Ovary (tissue), 9 donors: ENCODE results near the gene AGPAT2. TPM values are rescaled to one million over a fixed set of nuclear protein-coding genes. Genes with fewer than 3 reads are reported as not detected.

Experiments used
- DNase-seq, 5 donors: peaks; one replicate each; pipeline ENCODE4 v3.0.0-alpha.2; 2019 to 2020
- H3K27ac ChIP-seq, 2 donors: fragments of 200-600 bp; one replicate each; pipeline versions ENCODE4 v1.5.1 to v1.8.0; 2019 to 2022
- H3K27me3 ChIP-seq: fragments of 200-600 bp; one replicate; pipeline ENCODE4 v1.8.0; 2022
- H3K36me3 ChIP-seq: fragments of 200-600 bp; sonication (generic); one replicate; pipeline ENCODE4 v1.5.1; 2019
- H3K4me1 ChIP-seq: one replicate; pipeline ENCODE4 v1.8.1; 2013; ENCODE audit warnings: mild to moderate bottlenecking, moderate library complexity; ENCODE audit not compliant: insufficient read depth
- H3K4me3 ChIP-seq: fragments of 200-600 bp; sonication (generic); one replicate; pipeline ENCODE4 v1.5.1; 2017
- H3K9me3 ChIP-seq, 2 donors: fragments of 200-600 bp in 1 of 2; sonication (generic) in 1 of 2; one replicate each; pipeline versions ENCODE4 v1.5.1 to v1.8.1; 2013 to 2019; ENCODE audit warnings: mild to moderate bottlenecking in 1 of 2, moderate library complexity in 1 of 2
- EP300 ChIP-seq: sonication (generic); formaldehyde crosslinking; IDR thresholded peaks from one replicate; pipeline ENCODE4 v1.6.1; 2017; ENCODE audit warnings: antibody characterized with exemption
- POLR2A ChIP-seq: fragments of 450-650 bp; IDR thresholded peaks from one replicate; pipeline ENCODE4 v1.6.1; 2017; ENCODE audit warnings: antibody characterized with exemption, mild to moderate bottlenecking, moderate library complexity
- WGBS, 3 donors: extraction: QIAGEN DNeasy Blood & Tissue Kit in 1 of 3; methylation state at CpG; one replicate each; pipeline versions ENCODE4 v1.1.5 to v1.1.7; 2013 to 2017; 5-methylcytosine and 5-hydroxymethylcytosine counted together
- intact Hi-C, 4 donors: fragments of 100-400 bp; cut with DNase I; formaldehyde crosslinking; loops; one replicate each; pipeline versions ENCODE4 v1.11.0 to v1.15.1; 2022 to 2023
- polyA plus RNA-seq, 2 donors: library from polyadenylated mRNA; stranded (reverse); fragments of 200-250 nt in 1 of 2; fragments of 350-450 nt in 1 of 2; fragmentation: Illumina TruSeq in 1 of 2; extraction: RNeasy Lipid Tissue Mini Kit (QIAGEN cat#74804) in 1 of 2; gene quantifications; one replicate each; pipeline ENCODE4 v1.2.3, GENCODE V29; 2013 to 2014
- total RNA-seq, 7 donors: library from RNA; depleted of rRNA in 2 of 7; stranded (reverse); fragments of >200 nt in 2 of 7; fragmentation: NEBNext Ultra II Directional in 3 of 7; extraction: Animal tissue kit (Norgen Biotek cat#: 25700) in 3 of 7; gene quantifications; one replicate each; pipeline versions ENCODE4 v1.1.0 to v1.2.4, GENCODE V29; 2016 to 2023
- TF ChIP-seq, protein P1 (sequence below), 3 donors: fragments of 450-650 bp in 2 of 3; fragments of 200-600 bp in 1 of 3; IDR thresholded peaks; one replicate each; pipeline versions ENCODE4 v1.5.1 to v1.8.0; 2016 to 2022; ENCODE audit warnings: antibody characterized with exemption in 3 of 3, mild to moderate bottlenecking in 1 of 3
- donor health status: DM: no; HTN: no; CAD: no; lungs with moderate emphysema.
- donor health status: DM: no; HTN: no; CAD: no.
- donor health status: Bipolar disorder and iron deficiency.
- donor health status: DM: yes; HTN: yes; CAD: no.
- donor health status: DM: no; HTN: no; CAD: no.
- donor health status: DM: yes; HTN: yes; CAD: no.

AGPAT2 gene
- total and polyA plus RNA-seq, 9 donors = 6.1 to 40.9 (median 23.9) TPM

DNA sequence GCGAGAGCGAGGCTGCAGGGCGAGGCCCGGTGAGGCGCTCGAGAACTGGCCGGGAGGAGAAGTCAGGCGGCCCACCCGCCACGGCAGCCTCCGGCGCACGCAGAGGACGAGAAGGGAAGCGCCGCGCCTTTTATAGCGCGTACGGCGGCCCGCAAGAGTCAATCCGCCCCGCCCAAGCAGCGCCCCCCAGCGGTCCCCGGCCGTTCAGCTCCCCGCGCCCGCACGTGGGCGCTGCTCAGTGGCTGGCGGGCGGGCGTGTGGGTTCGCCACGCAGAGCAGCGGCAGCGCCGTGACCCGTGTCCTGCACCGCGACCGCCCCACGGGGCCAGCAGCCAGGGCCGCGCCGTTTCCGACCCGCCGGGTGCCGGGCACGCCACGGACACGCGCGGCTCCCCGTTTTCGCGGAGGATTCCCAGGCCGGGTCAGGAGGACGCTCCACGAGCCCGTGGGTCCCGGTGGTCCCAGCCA lies 40.9 kb upstream of the AGPAT2 start:
- peak overlapping the region in 1 of 2 donors; percentile 27 for H3K27ac ChIP-seq
- TF ChIP-seq, protein P1, sequence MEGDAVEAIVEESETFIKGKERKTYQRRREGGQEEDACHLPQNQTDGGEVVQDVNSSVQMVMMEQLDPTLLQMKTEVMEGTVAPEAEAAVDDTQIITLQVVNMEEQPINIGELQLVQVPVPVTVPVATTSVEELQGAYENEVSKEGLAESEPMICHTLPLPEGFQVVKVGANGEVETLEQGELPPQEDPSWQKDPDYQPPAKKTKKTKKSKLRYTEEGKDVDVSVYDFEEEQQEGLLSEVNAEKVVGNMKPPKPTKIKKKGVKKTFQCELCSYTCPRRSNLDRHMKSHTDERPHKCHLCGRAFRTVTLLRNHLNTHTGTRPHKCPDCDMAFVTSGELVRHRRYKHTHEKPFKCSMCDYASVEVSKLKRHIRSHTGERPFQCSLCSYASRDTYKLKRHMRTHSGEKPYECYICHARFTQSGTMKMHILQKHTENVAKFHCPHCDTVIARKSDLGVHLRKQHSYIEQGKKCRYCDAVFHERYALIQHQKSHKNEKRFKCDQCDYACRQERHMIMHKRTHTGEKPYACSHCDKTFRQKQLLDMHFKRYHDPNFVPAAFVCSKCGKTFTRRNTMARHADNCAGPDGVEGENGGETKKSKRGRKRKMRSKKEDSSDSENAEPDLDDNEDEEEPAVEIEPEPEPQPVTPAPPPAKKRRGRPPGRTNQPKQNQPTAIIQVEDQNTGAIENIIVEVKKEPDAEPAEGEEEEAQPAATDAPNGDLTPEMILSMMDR (IDR thresholded peaks at IDR 0.05) = peak; percentile 72 to 99 (median 98)
- TF ChIP-seq POLR2A = peak; percentile 98
- TF ChIP-seq EP300 = peak; percentile 9
- intact Hi-C loops = no loop called here
- H3K36me3 ChIP-seq = no peaks in the 10 kb centered on the region
- no peaks in the 10 kb centered on the region for H3K27me3 ChIP-seq
- peaks cover 15% of the 10 kb centered on the region for H3K4me1 ChIP-seq
- peak; percentile 86 to 96 (median 93) for DNase-seq
- H3K4me3 ChIP-seq = peak overlapping the region; percentile 68
- no peaks in the 10 kb centered on the region for H3K9me3 ChIP-seq
- WGBS, 3 donors = 0 to 1% (median 1%) methylated on average over 27 to 66 of the region's 66 CpGs

DNA sequence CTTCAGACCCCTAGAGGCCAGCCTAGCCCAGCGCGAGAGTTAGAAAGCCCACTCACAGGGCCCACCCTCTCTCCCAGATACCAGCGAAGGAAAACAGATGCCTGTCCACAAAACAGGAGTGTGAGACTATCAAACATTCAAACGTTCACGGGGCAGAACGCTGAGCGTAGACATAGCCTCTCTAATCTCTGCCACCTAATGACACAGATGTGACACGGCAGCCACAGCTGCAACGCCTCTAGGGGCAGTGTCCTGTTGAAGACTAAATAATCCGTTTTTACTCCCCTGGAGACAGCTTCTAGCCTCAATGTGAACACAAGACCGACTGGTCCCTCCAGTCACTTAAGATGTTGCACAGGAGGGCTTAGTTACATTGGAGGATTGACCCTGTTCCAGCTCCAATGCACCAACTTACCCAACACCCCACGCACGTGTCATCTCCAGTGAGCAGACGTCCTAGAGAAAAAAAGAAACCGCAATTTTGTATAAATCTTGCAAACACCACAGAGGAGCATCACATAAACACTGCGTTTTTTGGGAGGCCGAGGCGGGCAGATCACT lies 39.5 kb upstream of the AGPAT2 start:
- 20 to 32% (median 21%) methylated on average over 18 of the region's 18 CpGs for WGBS, 3 donors
- Histone ChIP-seq H3K4me1 (peaks cover 15% of the 10 kb centered on the region), H3K9me3 (no peaks in the 10 kb centered on the region), H3K27me3 (no peaks in the 10 kb centered on the region), H3K27ac (no peak overlapping the region), H3K4me3 (peak overlapping the region; percentile 68), H3K36me3 (no peaks in the 10 kb centered on the region)
- intact Hi-C loops = no loop called here
- DNase-seq = no peak
- TF ChIP-seq POLR2A (no peak), EP300 (no peak)
- TF ChIP-seq, protein P1 (IDR thresholded peaks at IDR 0.05) = no peak

DNA sequence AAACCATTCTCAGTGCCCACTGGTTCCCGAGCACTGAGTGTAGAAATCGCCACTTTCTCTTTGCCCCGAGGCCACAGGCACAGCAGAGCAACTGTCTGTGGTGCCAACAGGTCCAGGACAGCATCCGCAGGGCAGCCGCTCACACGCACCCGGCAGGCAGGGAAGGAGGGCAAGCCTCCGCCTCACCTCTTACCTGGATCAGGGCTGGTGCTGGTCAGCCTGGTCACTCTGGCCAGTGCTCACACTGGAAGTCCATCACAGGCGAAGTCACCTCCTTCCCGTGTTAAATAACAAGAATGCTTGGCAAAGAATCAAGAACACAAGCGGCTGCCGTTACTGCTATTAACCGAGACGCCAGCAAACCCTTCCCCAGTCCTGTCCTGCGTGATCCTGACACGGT lies 38.9 kb upstream of the AGPAT2 start:
- H3K27me3 ChIP-seq = no peaks in the 10 kb centered on the region
- no peak for DNase-seq
- no peak overlapping the region for H3K27ac ChIP-seq
- peak overlapping the region; percentile 68 for H3K4me3 ChIP-seq
- 67 to 76% (median 70%) methylated on average over 16 of the region's 16 CpGs for WGBS, 3 donors
- no peaks in the 10 kb centered on the region for H3K9me3 ChIP-seq
- no peaks in the 10 kb centered on the region for H3K36me3 ChIP-seq
- no peak for TF ChIP-seq POLR2A
- TF ChIP-seq EP300 = no peak
- TF ChIP-seq, protein P1 (IDR thresholded peaks at IDR 0.05) = no peak
- intact Hi-C loops = no loop called here
- peaks cover 15% of the 10 kb centered on the region for H3K4me1 ChIP-seq

DNA sequence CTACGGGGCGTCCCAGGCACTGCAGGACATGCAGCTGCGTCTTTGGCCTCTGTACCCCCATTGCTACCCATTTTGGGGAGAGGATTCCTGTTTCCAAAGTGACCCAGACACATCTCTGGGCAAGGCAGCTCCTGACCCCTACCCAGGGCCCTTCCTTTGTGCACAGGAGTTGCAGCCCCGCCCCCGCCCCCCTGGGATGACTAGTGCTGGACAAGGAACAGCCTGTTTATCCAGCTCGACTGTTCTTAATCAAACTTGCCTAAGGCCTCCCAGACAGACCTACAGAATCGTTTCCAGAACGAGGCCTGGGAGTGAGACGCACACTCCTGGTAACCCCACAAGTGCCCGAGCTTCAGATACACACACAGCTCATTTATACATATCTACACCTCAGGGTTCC lies 38.4 kb upstream of the AGPAT2 start:
- Histone ChIP-seq H3K27ac (no peak overlapping the region), H3K27me3 (no peaks in the 10 kb centered on the region), H3K36me3 (no peaks in the 10 kb centered on the region), H3K9me3 (no peaks in the 10 kb centered on the region), H3K4me3 (no peak overlapping the region), H3K4me1 (peaks cover 15% of the 10 kb centered on the region)
- no peak for DNase-seq
- 73 to 81% (median 73%) methylated on average over 10 of the region's 10 CpGs for WGBS, 3 donors
- intact Hi-C loops = no loop called here
- TF ChIP-seq EP300 = no peak
- no peak for TF ChIP-seq POLR2A
- TF ChIP-seq, protein P1 (IDR thresholded peaks at IDR 0.05) = no peak
